GF-D8 (cell line): Measurements from ENCODE around the gene CHN2.
"Not testable (repeated sequence)": the region's sequence is repeated elsewhere in the genome, so short reads cannot be mapped to it uniquely, and the experiment has no call there.

Source experiments
- DNase-seq: peaks from one replicate; lab custom pipeline; 2025; lab: John Stamatoyannopoulos, UW

The CHN2 gene

GRCh38 chr7:29256693-29257002 lies 62.1 kb downstream of the CHN2 start:
- DNase-seq: no peak

DNA sequence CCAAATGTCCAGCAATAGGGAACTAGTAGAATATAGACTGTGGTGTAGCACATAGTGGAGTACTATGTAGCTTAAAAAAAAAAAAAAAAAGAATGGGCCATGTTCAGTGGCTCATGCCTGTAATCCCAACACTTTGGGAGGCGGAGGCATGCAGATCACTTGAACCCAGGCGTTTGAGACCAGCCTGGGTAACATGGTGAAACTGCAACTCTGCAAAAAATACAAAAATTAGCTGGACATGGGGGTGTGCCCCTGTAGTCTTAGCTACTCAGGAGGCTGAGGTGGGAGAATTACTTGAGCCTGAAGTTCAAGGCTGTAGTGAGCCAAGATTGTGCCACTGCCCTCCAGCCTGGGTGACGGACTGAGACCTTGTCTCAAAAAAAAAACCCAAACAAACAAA lies 64.4 kb downstream of the CHN2 start:
- DNase-seq: no peak

DNA sequence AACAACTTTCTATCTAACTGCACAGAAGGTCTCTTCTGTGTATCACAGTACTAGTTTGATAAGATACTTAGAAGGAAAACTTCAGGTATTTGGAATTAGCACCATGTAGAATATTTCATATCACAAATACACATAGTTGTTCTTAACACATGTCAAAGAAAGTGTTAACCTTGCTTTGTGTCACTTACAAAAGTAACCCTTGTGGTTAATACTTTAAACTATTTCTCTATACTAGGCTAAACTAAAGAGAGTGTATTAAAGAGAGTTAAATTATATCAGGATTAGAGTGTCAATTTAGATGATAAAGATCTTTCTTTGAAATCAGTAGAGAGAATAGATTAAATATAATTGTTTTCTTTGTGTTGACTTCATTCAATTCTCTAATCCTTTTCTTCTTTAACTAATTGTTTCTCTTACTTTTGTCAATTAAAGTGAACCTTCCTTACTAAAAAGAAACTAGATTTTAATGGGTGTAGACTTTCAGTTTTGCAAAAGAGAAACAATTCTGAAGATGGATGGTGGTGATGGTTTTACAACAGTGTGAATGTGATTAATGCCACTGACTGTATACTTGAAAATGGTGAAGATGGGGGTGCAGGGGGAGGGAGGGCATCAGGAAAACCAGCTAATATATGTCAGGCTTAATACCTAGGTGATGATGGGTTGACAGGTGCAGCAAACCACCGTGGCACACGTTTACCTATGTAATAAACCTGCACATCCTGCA lies 67.8 kb downstream of the CHN2 start:
- DNase-seq: no peak

- not testable (repeated sequence) for DNase-seq
Measured at GRCh38 chr7:29263601-29264207, 69.1 kb downstream of the CHN2 start.

DNA sequence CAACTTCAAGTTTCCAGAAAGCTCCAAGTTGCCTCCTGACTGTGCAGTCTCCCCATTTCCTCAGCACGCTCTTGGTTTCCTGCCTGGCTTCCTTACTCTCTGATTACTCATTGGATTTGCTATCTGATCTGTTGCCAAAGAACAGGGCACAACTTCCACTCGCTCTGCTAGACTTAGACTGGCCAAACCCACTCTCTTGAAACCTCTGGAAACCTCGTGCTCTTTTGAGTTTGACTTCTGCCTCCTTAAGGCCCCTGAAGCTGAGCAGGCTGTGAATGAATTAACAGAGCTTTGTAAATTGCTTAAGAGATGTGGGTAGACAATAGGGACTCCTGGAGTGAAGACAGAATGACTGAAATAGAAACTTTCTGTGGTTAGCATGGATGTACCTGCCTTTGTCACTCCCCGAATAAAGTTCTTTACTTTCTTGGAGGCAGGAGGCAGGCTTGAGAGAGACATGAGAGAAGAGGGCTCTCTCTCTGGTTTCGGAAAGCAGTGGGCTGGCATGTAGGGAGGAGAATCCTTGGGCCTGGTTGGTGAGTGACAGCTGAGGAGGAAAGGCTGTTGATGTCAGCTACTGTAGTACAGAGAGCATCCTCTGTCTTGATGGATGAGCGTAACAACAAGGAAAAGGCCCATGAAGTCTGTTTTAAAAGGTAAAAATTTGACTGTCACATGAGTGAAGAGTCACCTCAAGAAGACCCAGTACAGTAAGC lies 70.8 kb downstream of the CHN2 start:
- no peak for DNase-seq

GRCh38 chr7:29269935-29270334 lies 75.4 kb downstream of the CHN2 start:
- DNase-seq: no peak

- no peak for DNase-seq
Measured at GRCh38 chr7:29270594-29271318, 76.2 kb downstream of the CHN2 start.

DNA sequence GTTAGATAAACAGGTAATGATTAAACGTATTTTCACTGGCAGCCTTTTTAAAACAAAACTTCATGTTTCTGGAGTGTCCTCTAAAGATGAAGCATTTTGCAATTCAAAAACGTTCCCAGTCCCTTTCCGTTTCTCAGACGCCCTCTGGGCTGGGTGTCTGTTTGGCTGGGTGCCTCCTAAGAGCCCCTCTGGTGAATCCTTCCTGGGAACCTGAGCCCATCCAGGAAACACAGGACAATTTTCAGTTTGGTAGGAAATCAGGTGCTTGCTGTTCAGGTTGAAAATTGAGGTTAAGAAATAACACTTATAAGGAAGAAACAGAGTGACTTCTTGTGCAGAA lies 76.7 kb downstream of the CHN2 start:
- no peak for DNase-seq

- DNase-seq: no peak
Measured at GRCh38 chr7:29272057-29272456, 77.5 kb downstream of the CHN2 start.

DNA sequence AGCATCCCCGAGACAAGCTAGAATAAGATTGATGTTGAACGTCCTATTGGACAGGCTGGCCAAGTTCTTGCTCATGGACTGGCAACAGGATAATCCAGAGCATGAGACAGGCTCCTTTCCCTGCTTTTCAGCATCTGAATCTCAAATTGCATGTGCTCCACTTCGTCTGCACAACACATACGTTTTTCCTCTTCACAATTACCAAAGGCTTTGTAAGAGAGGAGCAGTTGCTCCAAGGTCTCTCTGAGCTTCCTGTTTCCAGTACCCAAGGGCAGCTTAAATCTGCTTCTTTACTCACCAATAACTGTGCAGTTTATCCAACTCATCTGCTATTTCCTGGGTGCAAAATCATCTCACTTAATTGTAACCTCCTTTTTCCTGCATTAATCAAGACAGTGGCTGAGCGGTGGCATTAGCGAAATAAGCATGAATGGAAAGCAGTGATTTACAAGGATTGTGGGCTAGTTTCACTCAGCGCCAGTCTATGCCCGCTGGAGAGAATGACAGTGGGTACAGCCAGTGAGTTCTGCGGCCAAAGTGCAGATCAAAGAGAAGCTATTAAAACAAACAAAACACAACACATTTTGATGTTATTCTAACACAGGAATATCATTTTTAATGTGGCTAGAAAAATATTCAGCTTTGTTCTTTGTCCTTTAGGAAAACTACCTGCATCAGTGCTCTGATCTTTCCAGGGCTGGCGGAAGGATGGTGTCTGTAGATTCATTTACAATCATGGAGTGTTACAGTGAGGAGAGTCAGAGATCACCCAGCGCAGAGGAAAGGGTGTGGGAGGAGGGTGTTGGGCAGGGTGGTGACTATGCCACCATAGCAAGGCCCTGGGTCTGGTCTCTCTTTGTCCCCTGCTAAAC lies 79.8 kb downstream of the CHN2 start:
- DNase-seq: no peak

- DNase-seq: no peak
Measured at GRCh38 chr7:29275018-29275318, 80.4 kb downstream of the CHN2 start.

GRCh38 chr7:29275493-29275892 lies 80.9 kb downstream of the CHN2 start:
- DNase-seq: no peak

GRCh38 chr7:29276199-29276598 lies 81.6 kb downstream of the CHN2 start:
- DNase-seq: no peak

GRCh38 chr7:29276806-29277205 lies 82.2 kb downstream of the CHN2 start:
- DNase-seq: no peak

DNA sequence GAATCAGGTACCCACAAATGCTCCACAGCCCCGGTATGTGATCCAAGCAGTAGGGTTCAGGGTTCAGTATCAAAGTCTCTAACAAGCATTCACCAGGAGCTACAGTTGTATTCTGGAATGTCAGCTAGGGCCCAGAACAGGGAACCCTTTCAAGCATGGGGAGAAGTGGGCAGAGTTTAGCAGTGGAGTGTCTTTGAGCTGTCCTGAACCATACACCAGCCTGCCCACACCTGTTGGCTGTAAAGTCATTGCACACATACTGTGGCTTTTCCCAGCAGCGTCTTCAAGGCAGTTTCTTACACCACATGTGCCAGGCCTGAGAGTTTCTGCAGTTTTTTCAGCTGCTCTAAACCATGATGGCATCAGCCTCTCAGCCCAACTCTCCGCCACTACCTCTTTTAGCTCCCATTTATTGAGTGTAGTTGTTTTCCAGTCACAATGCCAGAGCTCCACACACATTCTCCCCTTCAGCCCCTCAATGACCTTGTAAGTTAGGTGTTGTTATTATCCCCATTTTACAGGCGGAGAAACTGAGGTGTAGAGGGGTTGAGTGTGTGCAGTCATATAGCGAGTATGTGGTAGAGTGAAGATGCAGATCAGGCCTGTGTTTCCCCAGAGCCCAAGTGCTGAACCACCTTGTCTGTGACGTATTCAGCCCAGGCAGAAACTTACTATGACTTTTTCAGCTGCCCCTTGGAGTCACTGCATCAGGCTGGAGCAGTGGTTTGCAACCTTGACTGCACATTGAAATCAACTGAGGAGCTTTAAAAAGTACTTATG lies 83.1 kb downstream of the CHN2 start:
- no peak for DNase-seq

- DNase-seq: no peak
Measured at GRCh38 chr7:29278337-29279069, 83.9 kb downstream of the CHN2 start.

- no peak for DNase-seq
Measured at GRCh38 chr7:29281782-29282541, 87.4 kb downstream of the CHN2 start.

GRCh38 chr7:29282819-29283414 lies 88.3 kb downstream of the CHN2 start:
- no peak for DNase-seq

GRCh38 chr7:29284696-29285443 lies 90.3 kb downstream of the CHN2 start:
- DNase-seq: no peak
